ENCODE results near the gene KLHDC4. TPM values are rescaled to one million over a fixed set of nuclear protein-coding genes. Genes with fewer than 3 reads are reported as not detected.

The KLHDC4 gene
- total and polyA plus RNA-seq, 4 donors = 8.2 to 27.6 (median 14.2) TPM

DNA sequence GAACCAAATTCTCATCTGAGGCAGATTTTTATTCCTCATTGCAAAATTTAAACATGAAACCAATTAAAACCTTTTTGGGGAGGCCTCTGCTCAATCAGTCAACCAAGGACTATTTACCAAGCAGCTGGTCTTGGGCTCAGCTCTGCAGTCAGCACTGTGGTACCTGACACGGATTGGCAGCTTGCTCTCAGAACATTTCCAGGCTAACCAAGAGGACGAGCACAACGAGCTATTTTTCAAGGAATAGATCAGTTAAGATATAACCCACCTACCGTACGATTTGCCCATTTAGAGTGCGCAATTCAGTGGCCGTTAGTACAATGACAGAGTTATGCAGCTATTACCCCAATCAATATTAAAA is 26.4 kb upstream of the KLHDC4 start:
- no peak overlapping the region for H3K27ac ChIP-seq (ENCODE audit: low read depth in 1 of 2, low read length in 2 of 2)
- H3K27me3 ChIP-seq (ENCODE audit: control insufficient read depth in 4 of 4, insufficient read depth in 4 of 4, low read length in 3 of 4) = no peaks in the 10 kb centered on the region
- H3K9me3 ChIP-seq (ENCODE audit: control insufficient read depth in 4 of 4, low read length in 3 of 4) = no peaks in the 10 kb centered on the region
- no peak for DNase-seq (ENCODE audit: low spot score)
- TF ChIP-seq, protein P1, sequence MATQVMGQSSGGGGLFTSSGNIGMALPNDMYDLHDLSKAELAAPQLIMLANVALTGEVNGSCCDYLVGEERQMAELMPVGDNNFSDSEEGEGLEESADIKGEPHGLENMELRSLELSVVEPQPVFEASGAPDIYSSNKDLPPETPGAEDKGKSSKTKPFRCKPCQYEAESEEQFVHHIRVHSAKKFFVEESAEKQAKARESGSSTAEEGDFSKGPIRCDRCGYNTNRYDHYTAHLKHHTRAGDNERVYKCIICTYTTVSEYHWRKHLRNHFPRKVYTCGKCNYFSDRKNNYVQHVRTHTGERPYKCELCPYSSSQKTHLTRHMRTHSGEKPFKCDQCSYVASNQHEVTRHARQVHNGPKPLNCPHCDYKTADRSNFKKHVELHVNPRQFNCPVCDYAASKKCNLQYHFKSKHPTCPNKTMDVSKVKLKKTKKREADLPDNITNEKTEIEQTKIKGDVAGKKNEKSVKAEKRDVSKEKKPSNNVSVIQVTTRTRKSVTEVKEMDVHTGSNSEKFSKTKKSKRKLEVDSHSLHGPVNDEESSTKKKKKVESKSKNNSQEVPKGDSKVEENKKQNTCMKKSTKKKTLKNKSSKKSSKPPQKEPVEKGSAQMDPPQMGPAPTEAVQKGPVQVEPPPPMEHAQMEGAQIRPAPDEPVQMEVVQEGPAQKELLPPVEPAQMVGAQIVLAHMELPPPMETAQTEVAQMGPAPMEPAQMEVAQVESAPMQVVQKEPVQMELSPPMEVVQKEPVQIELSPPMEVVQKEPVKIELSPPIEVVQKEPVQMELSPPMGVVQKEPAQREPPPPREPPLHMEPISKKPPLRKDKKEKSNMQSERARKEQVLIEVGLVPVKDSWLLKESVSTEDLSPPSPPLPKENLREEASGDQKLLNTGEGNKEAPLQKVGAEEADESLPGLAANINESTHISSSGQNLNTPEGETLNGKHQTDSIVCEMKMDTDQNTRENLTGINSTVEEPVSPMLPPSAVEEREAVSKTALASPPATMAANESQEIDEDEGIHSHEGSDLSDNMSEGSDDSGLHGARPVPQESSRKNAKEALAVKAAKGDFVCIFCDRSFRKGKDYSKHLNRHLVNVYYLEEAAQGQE (IDR thresholded peaks at IDR 0.05) = no peak
- TF ChIP-seq HNF4G (IDR thresholded peaks at IDR 0.05) (no peak), EGR1 (IDR thresholded peaks at IDR 0.05; ENCODE audit: low read depth in 2 of 2) (no peak), JUND (IDR thresholded peaks at IDR 0.05) (no peak), HNF4A (conservative IDR thresholded peaks at IDR 0.05) (no peak)
- TF ChIP-seq, protein P2, sequence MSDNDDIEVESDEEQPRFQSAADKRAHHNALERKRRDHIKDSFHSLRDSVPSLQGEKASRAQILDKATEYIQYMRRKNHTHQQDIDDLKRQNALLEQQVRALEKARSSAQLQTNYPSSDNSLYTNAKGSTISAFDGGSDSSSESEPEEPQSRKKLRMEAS (IDR thresholded peaks at IDR 0.05) = no peak
- TF ChIP-seq, protein P3, sequence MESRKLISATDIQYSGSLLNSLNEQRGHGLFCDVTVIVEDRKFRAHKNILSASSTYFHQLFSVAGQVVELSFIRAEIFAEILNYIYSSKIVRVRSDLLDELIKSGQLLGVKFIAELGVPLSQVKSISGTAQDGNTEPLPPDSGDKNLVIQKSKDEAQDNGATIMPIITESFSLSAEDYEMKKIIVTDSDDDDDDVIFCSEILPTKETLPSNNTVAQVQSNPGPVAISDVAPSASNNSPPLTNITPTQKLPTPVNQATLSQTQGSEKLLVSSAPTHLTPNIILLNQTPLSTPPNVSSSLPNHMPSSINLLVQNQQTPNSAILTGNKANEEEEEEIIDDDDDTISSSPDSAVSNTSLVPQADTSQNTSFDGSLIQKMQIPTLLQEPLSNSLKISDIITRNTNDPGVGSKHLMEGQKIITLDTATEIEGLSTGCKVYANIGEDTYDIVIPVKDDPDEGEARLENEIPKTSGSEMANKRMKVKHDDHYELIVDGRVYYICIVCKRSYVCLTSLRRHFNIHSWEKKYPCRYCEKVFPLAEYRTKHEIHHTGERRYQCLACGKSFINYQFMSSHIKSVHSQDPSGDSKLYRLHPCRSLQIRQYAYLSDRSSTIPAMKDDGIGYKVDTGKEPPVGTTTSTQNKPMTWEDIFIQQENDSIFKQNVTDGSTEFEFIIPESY (IDR thresholded peaks at IDR 0.05) = no peak
- 76% methylated on average over 7 of the region's 7 CpGs for WGBS
- no peak overlapping the region for H3K9ac ChIP-seq (ENCODE audit: low read depth in 1 of 2, low read length in 2 of 2)
- no peak overlapping the region for H3K4me3 ChIP-seq (ENCODE audit: low read depth in 1 of 3, low read length in 3 of 3)
- H3K36me3 ChIP-seq (ENCODE audit: control insufficient read depth in 4 of 4, insufficient read depth in 3 of 4, low read depth in 1 of 4, low read length in 3 of 4) = no peaks in the 10 kb centered on the region
- H3K4me1 ChIP-seq (ENCODE audit: control insufficient read depth in 4 of 4, insufficient read depth in 4 of 4, low read length in 3 of 4) = peaks cover 12 to 51% (median 32%) of the 10 kb centered on the region in 4 donors

DNA sequence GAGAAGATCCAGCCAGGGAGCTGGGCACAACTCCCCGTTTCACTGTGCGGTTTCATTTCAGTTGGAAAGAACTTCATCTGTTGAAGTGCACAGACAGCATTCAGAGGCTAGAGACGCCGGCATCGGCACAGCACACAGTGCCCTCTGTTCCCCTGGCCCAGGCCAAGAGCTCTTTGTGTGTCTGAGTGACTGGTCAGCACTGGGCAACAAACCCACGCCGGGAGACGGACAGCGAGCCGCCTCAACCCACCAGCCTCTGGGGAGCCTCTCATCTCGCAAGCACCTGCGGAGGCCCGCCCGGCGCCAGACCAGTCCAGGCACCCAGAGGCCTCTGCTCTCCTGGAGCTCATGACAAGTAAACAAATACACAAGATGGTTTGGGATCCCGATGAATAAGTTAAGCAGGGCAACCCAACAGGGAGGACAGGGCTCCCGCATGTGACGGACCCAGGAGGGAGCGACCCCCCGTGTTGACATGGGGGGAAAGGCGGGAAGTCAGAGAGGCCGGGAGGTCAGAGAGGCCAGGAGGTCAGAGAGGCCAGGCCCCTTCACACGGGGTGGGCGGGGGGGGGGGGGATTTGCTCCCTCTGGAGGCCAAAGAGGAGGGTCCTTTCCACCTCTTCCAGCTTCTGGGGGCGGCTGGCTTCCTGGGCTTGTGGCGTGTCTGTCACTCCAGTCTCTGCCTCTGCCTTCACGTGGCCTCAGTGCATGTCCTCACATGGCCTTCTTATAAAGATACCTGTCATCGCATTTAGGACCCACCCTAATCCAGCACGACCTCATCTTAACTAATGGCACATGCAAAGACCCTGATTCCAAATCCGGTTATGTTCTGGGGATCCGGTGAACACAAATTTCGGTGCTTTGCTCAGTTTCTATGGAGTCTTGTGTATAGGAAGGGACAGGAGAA is 25.8 kb upstream of the KLHDC4 start:
- DNase-seq (ENCODE audit: low spot score) = no peak
- Histone ChIP-seq H3K9ac (ENCODE audit: low read depth in 1 of 2, low read length in 2 of 2) (no peak overlapping the region), H3K9me3 (ENCODE audit: control insufficient read depth in 4 of 4, low read length in 3 of 4) (no peaks in the 10 kb centered on the region), H3K4me3 (ENCODE audit: low read depth in 1 of 3, low read length in 3 of 3) (no peak overlapping the region), H3K27me3 (ENCODE audit: control insufficient read depth in 4 of 4, insufficient read depth in 4 of 4, low read length in 3 of 4) (no peaks in the 10 kb centered on the region), H3K27ac (ENCODE audit: low read depth in 1 of 2, low read length in 2 of 2) (peak overlapping the region; percentile 93 to 95), H3K4me1 (ENCODE audit: control insufficient read depth in 4 of 4, insufficient read depth in 4 of 4, low read length in 3 of 4) (peaks cover 12 to 51% (median 32%) of the 10 kb centered on the region in 4 donors), H3K36me3 (ENCODE audit: control insufficient read depth in 4 of 4, insufficient read depth in 3 of 4, low read depth in 1 of 4, low read length in 3 of 4) (no peaks in the 10 kb centered on the region)
- WGBS = 56% methylated on average over 32 of the region's 32 CpGs
- no peak for TF ChIP-seq FOXA2 (IDR thresholded peaks at IDR 0.05)
- TF ChIP-seq, protein P4, sequence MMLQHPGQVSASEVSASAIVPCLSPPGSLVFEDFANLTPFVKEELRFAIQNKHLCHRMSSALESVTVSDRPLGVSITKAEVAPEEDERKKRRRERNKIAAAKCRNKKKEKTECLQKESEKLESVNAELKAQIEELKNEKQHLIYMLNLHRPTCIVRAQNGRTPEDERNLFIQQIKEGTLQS (IDR thresholded peaks at IDR 0.05) = no peak
- TF ChIP-seq, protein P1 (IDR thresholded peaks at IDR 0.05) = peak; percentile 29

Measured in liver (tissue), 9 donors.